Neural crest cell (in vitro differentiated cells): ENCODE results near the gene SLC4A1AP. TPM values are rescaled to one million over a fixed set of nuclear protein-coding genes. Genes with fewer than 3 reads are reported as not detected.
A peak's percentile ranks its signal among the peaks of the same experiment; 100 is the strongest.

Experiments
- DNase-seq: peaks from one replicate; pipeline ENCODE4 v3.0.0; 2021; ENCODE audit warnings: low read depth, mixed read lengths, low spot score
- H3K27ac Mint-ChIP-seq: one replicate; pipeline ENCODE4 v1.8.0; 2021; ENCODE audit warnings: mild to moderate bottlenecking, mixed read lengths; ENCODE audit not compliant: unreplicated experiment
- H3K27me3 Mint-ChIP-seq: 2 replicates; pipeline ENCODE4 v1.8.0; 2021; ENCODE audit warnings: low read depth, mild to moderate bottlenecking, mixed read lengths
- H3K36me3 Mint-ChIP-seq: 2 replicates; pipeline ENCODE4 v1.8.0; 2021; ENCODE audit warnings: low read depth, mild to moderate bottlenecking, mixed read lengths
- H3K4me1 Mint-ChIP-seq: 2 replicates; pipeline ENCODE4 v1.8.0; 2021; ENCODE audit warnings: mixed read lengths
- H3K4me3 Mint-ChIP-seq: one replicate; pipeline ENCODE4 v1.8.0; 2021; ENCODE audit warnings: mild to moderate bottlenecking, mixed read lengths
- H3K9me3 Mint-ChIP-seq: 2 replicates; pipeline ENCODE4 v1.8.0; 2021; ENCODE audit warnings: mixed read lengths
- total RNA-seq: library from RNA; stranded (reverse); gene quantifications from 2 replicates; pipeline ENCODE4 v1.2.1, GENCODE V29; 2021
- TF ChIP-seq, protein P1 (sequence below): fragments of 200-600 bp; sonication (generic); conservative IDR thresholded peaks from 2 replicates; pipeline ENCODE4 v1.5.0; 2021; ENCODE audit warnings: antibody characterized with exemption, mild to moderate bottlenecking

Gene SLC4A1AP
- total RNA-seq, 1 donor from 2014 or later: 19.1 TPM

DNA sequence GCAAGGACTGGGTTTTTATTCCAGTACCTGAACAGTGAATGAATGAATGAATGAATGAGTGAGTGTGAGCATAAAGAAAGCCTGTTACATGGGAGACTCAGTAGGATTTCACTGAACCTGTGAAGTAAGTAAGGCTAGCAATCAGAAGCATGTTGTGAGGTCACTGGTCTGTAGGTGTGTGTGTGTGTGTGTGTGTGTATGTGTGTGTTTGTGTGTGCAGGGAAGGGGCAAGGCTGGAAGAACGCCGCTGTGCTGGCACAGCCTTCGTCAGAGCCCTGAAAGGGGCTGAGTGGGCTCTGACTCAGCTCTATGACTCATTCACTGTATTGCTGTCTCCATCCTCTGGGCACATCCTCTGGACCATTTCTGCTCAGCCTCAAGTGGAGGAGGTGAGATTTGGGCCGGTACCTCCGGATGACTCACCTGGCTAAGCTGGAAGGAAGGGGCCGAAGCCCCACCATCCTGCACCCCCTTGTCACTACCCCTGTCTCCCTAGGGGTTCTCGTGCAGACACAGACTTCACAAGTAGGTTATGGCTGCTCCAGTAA is 56.4 kb downstream of the SLC4A1AP start:
- no peak for DNase-seq
- Mint-ChIP-seq H3K9me3 (no peaks in the 10 kb centered on the region), H3K27ac (no peak overlapping the region), H3K36me3 (no peaks in the 10 kb centered on the region), H3K27me3 (peaks cover 23% of the 10 kb centered on the region), H3K4me1 (peaks cover 14% of the 10 kb centered on the region), H3K4me3 (no peak overlapping the region)
- TF ChIP-seq, protein P1, sequence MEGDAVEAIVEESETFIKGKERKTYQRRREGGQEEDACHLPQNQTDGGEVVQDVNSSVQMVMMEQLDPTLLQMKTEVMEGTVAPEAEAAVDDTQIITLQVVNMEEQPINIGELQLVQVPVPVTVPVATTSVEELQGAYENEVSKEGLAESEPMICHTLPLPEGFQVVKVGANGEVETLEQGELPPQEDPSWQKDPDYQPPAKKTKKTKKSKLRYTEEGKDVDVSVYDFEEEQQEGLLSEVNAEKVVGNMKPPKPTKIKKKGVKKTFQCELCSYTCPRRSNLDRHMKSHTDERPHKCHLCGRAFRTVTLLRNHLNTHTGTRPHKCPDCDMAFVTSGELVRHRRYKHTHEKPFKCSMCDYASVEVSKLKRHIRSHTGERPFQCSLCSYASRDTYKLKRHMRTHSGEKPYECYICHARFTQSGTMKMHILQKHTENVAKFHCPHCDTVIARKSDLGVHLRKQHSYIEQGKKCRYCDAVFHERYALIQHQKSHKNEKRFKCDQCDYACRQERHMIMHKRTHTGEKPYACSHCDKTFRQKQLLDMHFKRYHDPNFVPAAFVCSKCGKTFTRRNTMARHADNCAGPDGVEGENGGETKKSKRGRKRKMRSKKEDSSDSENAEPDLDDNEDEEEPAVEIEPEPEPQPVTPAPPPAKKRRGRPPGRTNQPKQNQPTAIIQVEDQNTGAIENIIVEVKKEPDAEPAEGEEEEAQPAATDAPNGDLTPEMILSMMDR: no peak

GRCh38 chr2:27721335-27721734 is 57.6 kb downstream of the SLC4A1AP start:
- no peak overlapping the region for H3K4me3 Mint-ChIP-seq
- peaks cover 19% of the 10 kb centered on the region for H3K27me3 Mint-ChIP-seq
- no peaks in the 10 kb centered on the region for H3K36me3 Mint-ChIP-seq
- no peak overlapping the region for H3K27ac Mint-ChIP-seq
- DNase-seq: no peak
- peaks cover 13% of the 10 kb centered on the region for H3K4me1 Mint-ChIP-seq
- no peaks in the 10 kb centered on the region for H3K9me3 Mint-ChIP-seq
- TF ChIP-seq, protein P1: no peak

DNA sequence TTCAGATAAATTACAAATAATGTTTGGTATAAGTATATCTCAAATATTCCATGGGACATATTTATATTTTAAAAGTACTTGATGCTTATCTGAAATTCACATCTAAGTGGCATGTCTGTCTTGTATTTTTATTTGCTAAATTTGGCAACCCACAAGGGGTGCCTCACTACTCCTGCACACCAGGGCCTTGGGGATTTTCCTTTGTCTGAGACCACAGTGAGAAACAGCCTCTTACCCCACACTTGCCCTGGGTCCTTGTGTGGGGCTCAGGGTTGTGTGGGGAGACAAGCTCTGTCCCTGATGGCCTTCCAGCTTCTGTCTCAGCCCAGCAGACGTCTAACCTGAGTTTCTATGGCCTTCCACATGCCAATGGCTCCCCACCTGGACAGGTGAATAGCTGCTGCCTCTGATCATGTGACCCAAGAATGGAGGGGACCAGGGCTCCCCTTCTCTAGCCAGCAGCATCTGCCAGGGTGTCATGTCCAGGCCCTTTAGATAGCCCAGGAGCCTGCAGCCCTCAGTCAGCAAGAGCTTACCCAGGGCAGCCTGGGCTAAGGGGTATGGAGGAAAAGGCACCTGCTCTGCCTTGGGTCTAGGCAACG is 58.3 kb downstream of the SLC4A1AP start:
- no peak overlapping the region for H3K27ac Mint-ChIP-seq
- H3K4me1 Mint-ChIP-seq: peaks cover 6% of the 10 kb centered on the region

GRCh38 chr2:27723372-27724144 is 59.9 kb downstream of the SLC4A1AP start:
- TF ChIP-seq, protein P1: peak; percentile 82
- H3K27me3 Mint-ChIP-seq: peaks cover 4% of the 10 kb centered on the region
- no peaks in the 10 kb centered on the region for H3K9me3 Mint-ChIP-seq
- no peak overlapping the region for H3K27ac Mint-ChIP-seq
- DNase-seq: peak; percentile 65
- no peaks in the 10 kb centered on the region for H3K36me3 Mint-ChIP-seq
- H3K4me1 Mint-ChIP-seq: peaks cover 4% of the 10 kb centered on the region
- no peak overlapping the region for H3K4me3 Mint-ChIP-seq

More for the DNA sequence above, 58.3 kb downstream of the SLC4A1AP start:
- no peak for DNase-seq
- Mint-ChIP-seq H3K36me3 (no peaks in the 10 kb centered on the region), H3K4me3 (no peak overlapping the region), H3K27me3 (peaks cover 13% of the 10 kb centered on the region), H3K9me3 (no peaks in the 10 kb centered on the region)
- TF ChIP-seq, protein P1: no peak

- TF ChIP-seq, protein P1: no peak
- H3K36me3 Mint-ChIP-seq: no peaks in the 10 kb centered on the region
- peaks cover 4% of the 10 kb centered on the region for H3K4me1 Mint-ChIP-seq
- H3K4me3 Mint-ChIP-seq: no peak overlapping the region
- DNase-seq: no peak
- H3K9me3 Mint-ChIP-seq: no peaks in the 10 kb centered on the region
- H3K27ac Mint-ChIP-seq: no peak overlapping the region
- H3K27me3 Mint-ChIP-seq: peaks cover 4% of the 10 kb centered on the region
Measured at GRCh38 chr2:27724191-27724590, 60.5 kb downstream of the SLC4A1AP start.
